Kidney (tissue), 14 donors: Measurements from ENCODE around the gene ZNF276. TPM values are rescaled to one million over a fixed set of nuclear protein-coding genes. Genes with fewer than 3 reads are reported as not detected.
"Not testable (repeated sequence)": the region's sequence is repeated elsewhere in the genome, so short reads cannot be mapped to it uniquely, and the experiment has no call there.

Source experiments
- DNase-seq, 5 donors: peaks; one replicate each; pipeline ENCODE4 v3.0.0-alpha.2; 2013 to 2020
- FAIRE-seq: peaks from 2 replicates; lab custom pipeline; 2012; peaks lifted over from hg19 to GRCh38; lab: Jason Lieb, UNC
- H3K27ac ChIP-seq, 2 donors: one replicate each; pipeline ENCODE4 v1.7.0; 2013; ENCODE audit warnings: low read depth in 2 of 2, low read length in 2 of 2, inconsistent platforms in 1 of 2
- H3K27me3 ChIP-seq: one replicate; pipeline ENCODE4 v1.7.1; 2013; ENCODE audit warnings: low read length, inconsistent platforms; ENCODE audit not compliant: control insufficient read depth, insufficient read depth
- H3K36me3 ChIP-seq, 3 donors: one replicate each; pipeline versions ENCODE4 v1.7.0 to v1.7.1; 2013; ENCODE audit warnings: low read length in 3 of 3, control low read depth in 1 of 3, inconsistent platforms in 1 of 3; ENCODE audit not compliant: insufficient read depth in 3 of 3, control insufficient read depth in 2 of 3
- H3K4me1 ChIP-seq, 3 donors: one replicate each; pipeline versions ENCODE4 v1.7.0 to v1.7.1; 2013; ENCODE audit warnings: low read length in 3 of 3, inconsistent platforms in 1 of 3, low read depth in 1 of 3; ENCODE audit not compliant: control insufficient read depth in 2 of 3, insufficient read depth in 2 of 3
- H3K4me3 ChIP-seq, 3 donors: one replicate each; pipeline versions ENCODE4 v1.7.0 to v1.8.1; 2013; ENCODE audit warnings: low read length in 3 of 3, control low read depth in 1 of 3, inconsistent platforms in 1 of 3
- H3K9ac ChIP-seq, 3 donors: one replicate each; pipeline versions ENCODE4 v1.7.0 to v1.7.1; 2013; ENCODE audit warnings: low read length in 3 of 3, control low read depth in 1 of 3, inconsistent platforms in 1 of 3
- H3K9me3 ChIP-seq, 3 donors: one replicate each; pipeline versions ENCODE4 v1.7.0 to v1.7.1; 2013; ENCODE audit warnings: low read length in 3 of 3, control low read depth in 1 of 3, inconsistent platforms in 1 of 3; ENCODE audit not compliant: control insufficient read depth in 2 of 3, insufficient read depth in 1 of 3
- CTCF ChIP-seq: IDR thresholded peaks from 3 replicates; pipeline ENCODE4 v1.5.1; 2012; ENCODE audit warnings: mild to moderate bottlenecking, moderate library complexity, borderline replicate concordance; ENCODE audit not compliant: insufficient read depth; ENCODE audit errors: extremely low read depth
- intact Hi-C: fragments of 100-400 bp; cut with DNase I; formaldehyde crosslinking; loops from one replicate; pipeline ENCODE4 v1.11.1; 2022
- polyA plus RNA-seq: library from polyadenylated mRNA; stranded (reverse); fragments of 350-450 nt; fragmentation: Illumina TruSeq; extraction: RNeasy Lipid Tissue Mini Kit (QIAGEN cat#74804); gene quantifications from one replicate; pipeline ENCODE4 v1.2.3, GENCODE V29; 2014; ENCODE audit warnings: low read depth, low replicate concordance; ENCODE audit not compliant: insufficient read depth
- total RNA-seq: library from RNA; stranded (reverse); fragmentation: NEBNext Ultra II Directional; extraction: Animal tissue kit (Norgen Biotek cat#: 25700); gene quantifications from one replicate; pipeline ENCODE4 v1.2.1, GENCODE V29; 2021
- donor health status: control.
- donor health status: control.
- donor health status: control.
- donor health status: control.
- donor health status: control.
- donor health status: DM: yes; HTN: yes; CAD: no.
- donor health status: Normal renal cell carcinoma (clear cell type).

Gene ZNF276
- total and polyA plus RNA-seq, 2 donors from 2014 or later = 16.4 to 35.4 TPM

DNA sequence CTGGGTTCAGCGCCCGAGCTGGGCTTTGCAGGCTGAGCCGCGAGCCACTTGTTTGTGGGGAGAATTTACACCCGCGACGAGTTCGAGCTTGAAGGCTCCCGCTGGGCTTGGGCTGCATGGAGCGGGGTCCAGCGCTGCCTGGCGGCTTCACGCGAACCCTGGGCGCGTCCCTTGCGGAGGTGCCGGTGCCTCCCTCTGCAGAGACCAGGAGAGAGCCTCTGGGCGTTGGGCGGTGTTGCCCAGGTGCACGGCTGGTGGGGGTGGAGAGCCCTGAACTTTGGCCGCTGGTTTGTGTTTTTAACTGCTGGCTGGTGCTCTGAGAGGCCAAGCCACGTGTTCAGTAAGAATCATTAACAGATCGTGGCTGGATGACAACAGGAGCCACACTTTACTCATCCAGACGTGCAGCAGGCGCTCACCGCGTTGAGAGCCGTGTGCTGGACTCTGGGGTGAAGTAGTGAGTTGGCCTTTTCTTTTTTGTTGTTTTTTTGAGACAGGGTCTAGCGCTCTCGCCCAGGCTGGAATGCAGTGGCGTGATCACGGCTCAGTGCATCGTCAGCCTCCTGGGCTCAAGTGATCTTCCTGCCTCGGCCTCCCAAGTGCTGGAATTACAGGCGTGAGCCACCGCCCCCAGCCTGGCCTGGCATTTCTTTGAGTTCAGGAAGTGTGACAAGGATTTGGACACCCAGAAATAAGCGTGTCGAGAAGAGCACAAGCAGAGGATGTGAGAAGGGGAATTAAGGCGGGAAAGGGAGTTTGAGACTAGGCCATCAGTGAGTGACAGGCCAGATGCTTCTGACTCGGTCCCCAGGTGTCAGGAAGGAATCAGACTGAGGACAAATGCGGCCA lies 34.0 kb upstream of the ZNF276 start:
- intact Hi-C loops = no loop called here
- H3K27ac ChIP-seq = peak overlapping the region; percentile 81 to 95
- H3K27me3 ChIP-seq = no peaks in the 10 kb centered on the region
- H3K36me3 ChIP-seq = peaks cover 3 to 24% (median 18%) of the 10 kb centered on the region in 3 donors
- H3K4me1 ChIP-seq = peaks cover 0 to 12% (median 5%) of the 10 kb centered on the region in 3 donors
- H3K9ac ChIP-seq = peak overlapping the region; percentile 25 to 61 (median 39)
- TF ChIP-seq CTCF = no peak
- DNase-seq (peak; percentile 74 to 87 (median 83)), FAIRE-seq (no peak)
- H3K9me3 ChIP-seq = no peaks in the 10 kb centered on the region
- peak overlapping the region; percentile 54 to 85 (median 61) for H3K4me3 ChIP-seq

DNA sequence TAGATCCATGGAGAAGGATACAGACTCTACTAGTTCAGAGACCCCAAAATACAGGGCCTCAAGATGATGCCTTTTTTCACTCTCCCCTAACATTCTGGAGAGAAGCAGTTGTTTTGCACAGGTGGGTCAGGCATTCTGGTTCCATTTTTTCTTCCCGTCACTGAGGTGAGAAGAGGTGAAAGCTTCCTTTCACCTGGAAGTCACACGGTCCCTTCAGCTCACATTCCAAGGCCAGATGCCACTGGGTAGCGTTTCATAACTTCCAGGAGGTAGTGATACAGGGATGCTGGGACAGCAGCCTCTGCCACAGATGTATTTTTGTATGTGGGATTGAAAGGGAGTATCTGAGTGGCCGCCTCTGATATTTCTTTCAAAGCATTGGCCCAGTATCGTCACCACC lies 32.9 kb upstream of the ZNF276 start:
- DNase-seq (no peak), FAIRE-seq (no peak)
- H3K36me3 ChIP-seq = peaks cover 3 to 30% (median 19%) of the 10 kb centered on the region in 3 donors
- TF ChIP-seq CTCF = no peak
- no peak overlapping the region for H3K4me3 ChIP-seq
- no peak overlapping the region for H3K9ac ChIP-seq
- H3K27me3 ChIP-seq = no peaks in the 10 kb centered on the region
- no peak overlapping the region for H3K27ac ChIP-seq
- intact Hi-C loops = no loop called here
- H3K4me1 ChIP-seq = peaks cover 0 to 12% (median 5%) of the 10 kb centered on the region in 3 donors
- H3K9me3 ChIP-seq = no peaks in the 10 kb centered on the region

DNA sequence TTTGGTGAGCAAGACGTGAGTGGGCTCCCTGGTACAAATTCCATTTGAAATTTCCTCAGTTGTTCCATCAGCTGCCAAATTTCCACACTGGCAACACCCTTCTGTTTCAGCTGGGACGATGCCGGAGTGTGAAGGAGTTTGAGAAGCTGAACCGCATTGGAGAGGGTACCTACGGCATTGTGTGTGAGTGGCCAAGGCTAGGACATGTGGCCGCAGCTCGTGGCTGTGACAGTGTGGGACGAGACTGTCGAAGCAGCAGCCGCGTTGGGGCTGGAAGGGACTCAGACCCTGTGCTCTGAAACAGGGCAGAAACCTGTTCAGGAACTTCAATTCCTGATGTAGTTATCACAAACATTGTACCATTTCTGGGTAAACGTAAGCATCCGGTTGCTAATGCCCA lies 32.2 kb upstream of the ZNF276 start:
- DNase-seq (no peak), FAIRE-seq (no peak)
- no peak overlapping the region for H3K9ac ChIP-seq
- H3K36me3 ChIP-seq = peaks cover 3 to 37% (median 23%) of the 10 kb centered on the region in 3 donors
- TF ChIP-seq CTCF = no peak
- peaks cover 0 to 12% (median 5%) of the 10 kb centered on the region in 3 donors for H3K4me1 ChIP-seq
- no peak overlapping the region for H3K27ac ChIP-seq
- no peak overlapping the region for H3K4me3 ChIP-seq
- H3K9me3 ChIP-seq = no peaks in the 10 kb centered on the region
- intact Hi-C loops = no loop called here
- H3K27me3 ChIP-seq = no peaks in the 10 kb centered on the region

- intact Hi-C loops, H3K9me3 ChIP-seq, H3K27me3 ChIP-seq, DNase-seq, H3K4me3 ChIP-seq, H3K27ac ChIP-seq, FAIRE-seq, H3K9ac ChIP-seq: not testable (repeated sequence)
- H3K4me1 ChIP-seq = peaks cover 0 to 12% (median 5%) of the 10 kb centered on the region in 3 donors
- H3K36me3 ChIP-seq = peaks cover 3 to 40% (median 23%) of the 10 kb centered on the region in 3 donors
Measured at GRCh38 chr16:89689621-89690020, 31.7 kb upstream of the ZNF276 start.
